SK-N-MC (cell line): ENCODE data around the gene SLC22A4.

Experiments used
- EZH2 ChIP-seq: fragments of 200-600 bp; sonication (generic); IDR thresholded peaks from one replicate; pipeline ENCODE4 v1.6.1; 2017; ENCODE audit warnings: antibody characterized with exemption
- FOXP2 ChIP-seq: optimal IDR thresholded peaks from 2 replicates; pipeline ENCODE3; 2011; ENCODE audit warnings: mild to moderate bottlenecking, moderate library complexity; ENCODE audit not compliant: insufficient read depth; ENCODE audit errors: extremely low read length, control extremely low read depth
- POLR2AphosphoS5 ChIP-seq: IDR thresholded peaks from 2 replicates; pipeline ENCODE4 v1.6.1; 2012; ENCODE audit warnings: mild to moderate bottlenecking, low read depth, low read length, borderline replicate concordance

GRCh38 chr5:132309679-132310078 lies 15.5 kb downstream of the SLC22A4 start:
- TF ChIP-seq EZH2 (no peak), POLR2AphosphoS5 (no peak), FOXP2 (no peak)
